Mucosa of rectum (tissue), 2 donors: Measurements from ENCODE around the gene DMBT1.
"Not testable (repeated sequence)": the region's sequence is repeated elsewhere in the genome, so short reads cannot be mapped to it uniquely, and the experiment has no call there.

ENCODE experiments used
- H3K27ac ChIP-seq, 2 donors: one replicate each; pipeline ENCODE4 v1.7.0; 2013; ENCODE audit warnings: inconsistent platforms in 2 of 2, low read depth in 2 of 2, low read length in 2 of 2
- H3K27me3 ChIP-seq, 2 donors: one replicate each; pipeline ENCODE4 v1.7.0; 2013; ENCODE audit warnings: low read length in 2 of 2; ENCODE audit not compliant: control insufficient read depth in 2 of 2, insufficient read depth in 2 of 2
- H3K36me3 ChIP-seq, 2 donors: one replicate each; pipeline ENCODE4 v1.7.0; 2013; ENCODE audit warnings: low read length in 2 of 2; ENCODE audit not compliant: control insufficient read depth in 2 of 2, insufficient read depth in 2 of 2
- H3K4me1 ChIP-seq, 2 donors: one replicate each; pipeline ENCODE4 v1.7.0; 2013; ENCODE audit warnings: low read length in 2 of 2, mild to moderate bottlenecking in 1 of 2; ENCODE audit not compliant: control insufficient read depth in 2 of 2, insufficient read depth in 2 of 2
- H3K4me3 ChIP-seq, 2 donors: one replicate each; pipeline ENCODE4 v1.7.0; 2013; ENCODE audit warnings: low read length in 2 of 2
- H3K9ac ChIP-seq, 2 donors: one replicate each; pipeline ENCODE4 v1.7.0; 2013; ENCODE audit warnings: low read length in 2 of 2, low read depth in 1 of 2, mild to moderate bottlenecking in 1 of 2
- H3K9me3 ChIP-seq, 2 donors: one replicate each; pipeline ENCODE4 v1.7.0; 2013; ENCODE audit warnings: low read length in 2 of 2; ENCODE audit not compliant: control insufficient read depth in 2 of 2
- donor health status: healthy.
- donor health status: Normal muscosa, but diverticular disease.

DMBT1 gene

DNA sequence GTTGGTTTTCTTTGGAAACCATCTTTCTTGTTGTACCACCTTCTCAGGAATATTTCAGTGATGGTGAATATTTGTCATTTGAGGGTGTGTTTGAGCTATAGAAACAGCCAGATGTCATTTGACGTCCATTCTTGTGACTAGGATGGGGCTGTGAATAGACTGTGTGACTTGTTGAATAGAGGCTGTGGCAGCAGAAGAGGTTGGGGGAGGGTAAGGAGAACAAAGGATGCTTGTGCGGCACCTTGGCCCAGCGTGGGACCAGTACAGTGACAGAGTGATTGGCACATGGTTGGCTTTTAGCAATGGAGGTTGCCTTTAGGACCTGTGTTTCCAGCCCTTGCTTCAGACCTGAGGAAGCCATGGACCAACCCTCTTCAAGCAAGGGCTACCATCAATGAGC, 11.3 kb downstream of the DMBT1 start:
- no peaks in the 10 kb centered on the region for H3K4me1 ChIP-seq
- H3K9me3 ChIP-seq: no peaks in the 10 kb centered on the region
- H3K36me3 ChIP-seq: peaks cover 0 to 3% of the 10 kb centered on the region in 2 donors
- no peak overlapping the region for H3K4me3 ChIP-seq
- H3K27me3 ChIP-seq: no peaks in the 10 kb centered on the region
- no peak overlapping the region for H3K27ac ChIP-seq
- no peak overlapping the region for H3K9ac ChIP-seq

- Histone ChIP-seq H3K36me3 (peaks cover 0 to 3% of the 10 kb centered on the region in 2 donors), H3K27ac (no peak overlapping the region), H3K4me1 (no peaks in the 10 kb centered on the region), H3K9me3 (no peaks in the 10 kb centered on the region), H3K4me3 (no peak overlapping the region), H3K9ac (no peak overlapping the region), H3K27me3 (no peaks in the 10 kb centered on the region)
Observed at GRCh38 chr10:122575776-122576175, 15.2 kb downstream of the DMBT1 start.

DNA sequence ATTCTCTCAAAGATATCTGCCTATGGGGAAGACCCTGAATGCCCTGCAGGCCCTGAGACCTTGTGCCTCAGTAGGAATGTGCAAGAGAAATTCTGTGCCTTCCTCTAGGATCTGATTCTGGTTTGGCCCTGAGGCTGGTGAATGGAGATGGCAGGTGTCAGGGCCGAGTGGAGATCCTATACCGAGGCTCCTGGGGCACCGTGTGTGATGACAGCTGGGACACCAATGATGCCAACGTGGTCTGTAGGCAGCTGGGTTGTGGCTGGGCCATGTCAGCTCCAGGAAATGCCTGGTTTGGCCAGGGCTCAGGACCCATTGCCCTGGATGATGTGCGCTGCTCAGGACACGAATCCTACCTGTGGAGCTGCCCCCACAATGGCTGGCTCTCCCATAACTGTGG, 15.7 kb downstream of the DMBT1 start:
- no peaks in the 10 kb centered on the region for H3K27me3 ChIP-seq
- H3K9ac ChIP-seq: no peak overlapping the region
- H3K36me3 ChIP-seq: no peaks in the 10 kb centered on the region
- no peaks in the 10 kb centered on the region for H3K4me1 ChIP-seq
- no peak overlapping the region for H3K4me3 ChIP-seq
- H3K27ac ChIP-seq: no peak overlapping the region
- H3K9me3 ChIP-seq: no peaks in the 10 kb centered on the region

- Histone ChIP-seq H3K27ac (no peak overlapping the region), H3K36me3 (no peaks in the 10 kb centered on the region), H3K27me3 (no peaks in the 10 kb centered on the region), H3K9me3 (no peaks in the 10 kb centered on the region), H3K9ac (no peak overlapping the region), H3K4me3 (no peak overlapping the region), H3K4me1 (no peaks in the 10 kb centered on the region)
Observed at GRCh38 chr10:122577311-122577885, 16.8 kb downstream of the DMBT1 start.

GRCh38 chr10:122586070-122586469, 25.5 kb downstream of the DMBT1 start:
- H3K4me3 ChIP-seq, H3K36me3 ChIP-seq, H3K27ac ChIP-seq, H3K27me3 ChIP-seq, H3K9ac ChIP-seq, H3K4me1 ChIP-seq, H3K9me3 ChIP-seq: not testable (repeated sequence)

- H3K9me3 ChIP-seq: no peaks in the 10 kb centered on the region
- H3K4me1 ChIP-seq: no peaks in the 10 kb centered on the region
- H3K36me3 ChIP-seq: no peaks in the 10 kb centered on the region
- no peak overlapping the region for H3K27ac ChIP-seq
- no peaks in the 10 kb centered on the region for H3K27me3 ChIP-seq
- no peak overlapping the region for H3K4me3 ChIP-seq
- no peak overlapping the region for H3K9ac ChIP-seq
Observed at GRCh38 chr10:122587098-122587760, 26.7 kb downstream of the DMBT1 start.

DNA sequence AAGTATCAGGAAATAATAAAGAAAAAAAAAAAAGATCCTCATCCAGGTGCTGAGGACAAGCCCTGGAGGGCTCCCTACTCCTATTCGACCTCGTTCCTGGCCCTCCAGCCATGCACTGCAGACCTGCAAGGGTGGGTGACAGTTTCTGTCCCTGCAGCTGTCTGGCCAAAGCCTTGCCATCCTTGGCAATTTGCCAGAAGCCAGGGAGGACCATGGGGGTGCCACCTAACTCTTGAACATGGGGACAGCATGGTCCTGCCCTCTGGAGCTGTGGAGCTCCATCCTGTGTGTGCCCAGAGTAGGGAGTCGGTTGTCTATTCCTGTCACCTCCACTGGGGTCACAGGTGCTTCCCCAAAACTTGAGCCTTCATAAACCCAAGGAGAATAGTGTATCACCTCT, 27.8 kb downstream of the DMBT1 start:
- Histone ChIP-seq H3K9me3 (no peaks in the 10 kb centered on the region), H3K27ac (no peak overlapping the region), H3K4me1 (no peaks in the 10 kb centered on the region), H3K36me3 (no peaks in the 10 kb centered on the region), H3K4me3 (no peak overlapping the region), H3K9ac (no peak overlapping the region), H3K27me3 (no peaks in the 10 kb centered on the region)

DNA sequence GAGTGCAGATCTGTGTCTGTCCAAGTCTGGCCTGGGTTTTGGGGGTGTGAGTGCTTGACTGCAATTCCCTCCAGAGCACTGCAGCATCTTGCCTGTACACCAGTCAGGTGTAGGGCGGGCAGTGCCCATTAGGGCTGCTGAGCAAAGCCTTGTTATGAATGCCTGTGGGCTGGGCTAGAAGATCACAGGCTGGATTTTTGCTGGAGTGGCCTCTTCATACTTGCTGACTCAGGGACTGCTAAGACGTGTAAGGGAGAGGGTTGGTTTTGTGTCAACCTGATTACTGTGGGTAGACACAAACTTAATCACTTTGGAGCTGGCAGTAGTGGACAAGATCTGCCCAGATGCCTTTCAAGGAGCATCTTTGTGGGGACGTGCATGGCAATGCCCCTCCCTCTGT, 29.6 kb downstream of the DMBT1 start:
- Histone ChIP-seq H3K27ac (no peak overlapping the region), H3K27me3 (no peaks in the 10 kb centered on the region), H3K36me3 (no peaks in the 10 kb centered on the region), H3K9me3 (no peaks in the 10 kb centered on the region), H3K4me3 (no peak overlapping the region), H3K9ac (no peak overlapping the region), H3K4me1 (no peaks in the 10 kb centered on the region)

GRCh38 chr10:122591736-122592135, 31.2 kb downstream of the DMBT1 start:
- Histone ChIP-seq H3K9ac (no peak overlapping the region), H3K4me1 (no peaks in the 10 kb centered on the region), H3K27me3 (no peaks in the 10 kb centered on the region), H3K36me3 (no peaks in the 10 kb centered on the region), H3K9me3 (no peaks in the 10 kb centered on the region), H3K4me3 (no peak overlapping the region), H3K27ac (no peak overlapping the region)

DNA sequence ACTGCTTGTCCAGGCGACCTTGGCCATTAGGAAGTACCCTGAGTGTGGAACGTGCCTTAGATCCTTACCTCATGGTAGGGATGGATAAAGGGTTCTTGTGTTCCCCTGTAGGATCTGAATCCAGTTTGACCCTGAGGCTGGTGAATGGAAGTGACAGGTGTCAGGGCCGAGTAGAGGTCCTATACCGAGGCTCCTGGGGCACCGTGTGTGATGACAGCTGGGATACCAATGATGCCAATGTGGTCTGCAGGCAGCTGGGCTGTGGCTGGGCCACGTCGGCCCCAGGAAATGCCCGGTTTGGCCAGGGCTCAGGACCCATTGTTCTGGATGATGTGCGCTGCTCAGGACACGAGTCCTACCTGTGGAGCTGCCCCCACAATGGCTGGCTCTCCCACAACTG, 31.6 kb downstream of the DMBT1 start:
- no peaks in the 10 kb centered on the region for H3K36me3 ChIP-seq
- no peak overlapping the region for H3K4me3 ChIP-seq
- no peak overlapping the region for H3K27ac ChIP-seq
- H3K4me1 ChIP-seq: no peaks in the 10 kb centered on the region
- no peaks in the 10 kb centered on the region for H3K27me3 ChIP-seq
- H3K9me3 ChIP-seq: no peaks in the 10 kb centered on the region
- no peak overlapping the region for H3K9ac ChIP-seq
